Measurements from ENCODE around the gene TMEM117.

TMEM117 gene

DNA sequence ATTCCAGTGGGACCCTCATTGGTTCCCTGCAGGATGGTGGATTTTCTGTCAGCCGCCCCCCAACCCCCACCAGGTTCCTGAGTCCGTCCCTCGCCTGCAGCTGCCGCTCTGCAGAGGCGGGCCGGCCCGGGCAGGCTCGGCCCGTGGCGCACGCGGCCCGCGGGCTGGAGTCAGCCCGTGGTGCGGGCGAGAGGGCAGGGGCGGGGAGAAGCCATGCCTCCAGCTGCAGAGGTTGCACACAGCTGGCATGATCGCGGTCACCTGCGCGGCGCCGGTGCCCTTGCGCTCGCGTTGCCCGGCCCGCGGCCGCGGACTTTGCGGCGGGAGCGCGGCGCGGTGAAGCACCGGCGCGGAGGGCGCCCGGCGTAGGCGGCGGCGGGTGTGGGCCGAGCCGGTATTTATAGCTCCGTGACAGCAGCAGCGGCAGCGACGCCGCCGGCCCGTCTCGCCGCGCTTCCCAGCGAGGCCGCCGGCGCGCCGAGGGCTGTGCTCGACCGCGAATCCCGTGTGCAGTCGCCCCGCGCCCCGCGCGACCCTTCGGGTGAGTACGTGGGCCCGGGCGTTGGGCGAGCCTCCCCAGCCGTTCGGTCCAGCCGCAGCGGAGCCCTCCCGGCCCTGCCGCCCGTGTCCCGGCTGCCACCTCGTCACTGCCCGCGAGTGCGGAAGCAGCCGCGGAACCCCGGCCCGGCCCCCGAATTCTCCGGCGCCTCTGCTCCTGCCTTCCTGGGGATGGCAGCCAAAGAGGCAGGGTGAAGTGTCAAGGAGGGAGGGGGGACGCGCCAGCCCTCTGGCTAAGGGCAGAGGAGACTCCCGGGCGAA is at the start of gene TMEM117:
Gene TMEM117, plus strand, starts transcription at position 426 of the 819 bp plus-strand sequence.
- peak; percentile 79 for DNase-seq (ENCODE audit: low spot score)

DNA sequence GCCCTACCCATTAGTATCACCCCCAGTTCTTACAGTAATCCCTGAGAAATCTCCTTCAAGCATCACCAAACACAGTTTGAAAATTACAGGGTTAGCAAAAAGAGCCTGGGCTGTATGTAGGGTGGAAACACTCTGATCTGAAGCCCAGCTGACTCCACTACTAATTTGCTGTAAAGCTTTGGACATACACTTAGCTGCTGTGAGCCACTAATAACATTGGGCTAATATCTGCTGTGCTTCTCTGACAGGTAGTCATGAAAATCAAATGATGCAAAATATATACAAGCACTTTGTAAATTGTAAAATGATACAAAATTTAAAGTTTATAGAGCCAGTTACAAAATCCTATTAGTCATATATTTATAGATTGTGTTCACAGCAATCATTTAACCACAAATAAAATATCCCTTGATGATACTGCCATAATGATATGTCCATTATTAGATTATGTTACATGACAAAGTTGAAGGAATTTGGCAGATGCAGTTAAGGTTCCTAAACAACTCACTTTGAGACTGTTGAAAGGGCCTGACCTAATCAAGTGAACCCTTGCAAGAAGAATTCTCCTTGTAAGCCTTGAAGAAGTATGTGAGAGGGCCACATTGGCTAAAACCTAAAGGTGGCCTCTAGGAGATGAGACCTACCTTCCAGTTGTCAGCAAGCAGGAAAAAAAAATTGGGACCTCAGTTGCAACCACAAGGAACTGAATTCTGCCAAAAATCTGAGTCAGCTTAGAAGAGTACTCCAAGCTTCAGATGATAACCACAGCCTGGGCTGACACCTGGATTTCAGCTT is 48.8 kb upstream of the TMEM117 start:
- no peak for DNase-seq (ENCODE audit: low spot score)

DNA sequence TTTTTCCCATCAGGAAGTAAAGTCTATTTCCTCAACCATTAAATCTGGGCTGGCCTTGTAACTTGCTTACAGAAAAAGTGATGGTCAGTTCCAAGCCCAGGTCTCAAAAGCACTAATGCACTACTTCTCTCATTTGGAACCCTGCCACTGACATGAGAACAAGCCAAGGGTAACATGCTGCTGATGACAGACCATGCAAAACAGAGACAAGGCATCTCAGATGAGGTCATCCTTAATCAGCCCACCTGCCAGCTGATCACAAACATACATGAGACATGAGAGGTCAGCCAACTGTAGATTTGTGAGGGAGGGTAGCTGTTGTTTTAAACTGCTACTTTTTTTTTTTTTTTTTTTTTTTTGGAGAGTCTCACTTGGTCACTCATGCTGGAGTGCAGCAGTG is 45.9 kb upstream of the TMEM117 start:
- DNase-seq (ENCODE audit: low spot score): no peak

DNA sequence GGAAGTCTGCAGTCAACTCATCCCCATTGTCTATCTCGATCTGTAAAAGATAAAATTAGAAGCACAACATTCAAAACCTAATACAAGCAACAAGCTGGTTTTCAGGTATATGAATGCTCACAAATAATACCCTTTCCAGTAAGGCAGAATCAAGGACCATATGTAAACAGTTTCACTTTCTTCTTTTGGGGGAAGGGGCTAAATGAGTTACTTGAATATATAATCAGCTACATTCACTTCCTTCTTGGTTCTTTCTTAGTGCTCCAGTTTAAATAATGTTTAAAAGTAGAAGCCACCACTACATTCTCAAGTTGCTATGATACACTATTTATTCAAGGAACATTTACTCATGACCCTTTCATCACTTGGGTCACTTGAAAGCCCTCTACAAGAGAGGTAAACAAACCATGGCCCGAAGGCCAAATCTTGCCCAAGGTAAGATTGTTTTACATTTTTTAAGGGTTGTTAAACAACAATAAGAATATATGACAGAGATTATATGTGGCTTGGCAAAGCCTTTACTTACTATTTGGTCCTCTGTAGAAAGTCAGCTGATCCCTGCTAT is 40.1 kb upstream of the TMEM117 start:
- no peak for DNase-seq (ENCODE audit: low spot score)

DNA sequence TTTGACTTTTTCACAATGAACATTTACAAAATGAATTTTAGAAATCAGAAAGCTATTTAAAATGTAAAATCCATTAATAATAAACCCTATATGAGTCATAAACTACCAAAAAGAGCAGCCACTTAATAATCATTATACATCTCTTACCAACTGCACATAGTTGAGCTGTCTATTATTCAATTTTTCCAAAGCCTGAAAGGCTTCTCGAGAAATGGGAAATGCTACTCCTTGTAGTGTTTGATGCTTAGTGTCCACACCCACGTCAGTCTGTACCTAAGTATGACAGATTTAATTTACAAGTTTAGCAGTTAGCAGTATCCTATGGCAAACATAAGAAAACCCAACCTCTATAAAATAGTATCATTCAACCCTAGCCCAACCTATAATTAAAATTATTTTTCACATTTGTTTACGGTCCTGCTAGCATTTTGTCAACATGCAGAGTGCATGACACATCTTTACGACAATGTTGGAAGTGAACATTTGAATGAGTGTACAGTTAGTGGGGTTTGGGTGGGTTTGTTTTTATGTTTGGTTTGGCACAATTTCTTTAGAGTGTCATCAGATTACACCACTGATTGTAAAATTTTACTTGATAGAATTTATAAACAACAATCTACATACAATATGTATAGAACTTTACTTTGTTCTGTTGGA is 38.2 kb upstream of the TMEM117 start:
- no peak for DNase-seq (ENCODE audit: low spot score)

DNA sequence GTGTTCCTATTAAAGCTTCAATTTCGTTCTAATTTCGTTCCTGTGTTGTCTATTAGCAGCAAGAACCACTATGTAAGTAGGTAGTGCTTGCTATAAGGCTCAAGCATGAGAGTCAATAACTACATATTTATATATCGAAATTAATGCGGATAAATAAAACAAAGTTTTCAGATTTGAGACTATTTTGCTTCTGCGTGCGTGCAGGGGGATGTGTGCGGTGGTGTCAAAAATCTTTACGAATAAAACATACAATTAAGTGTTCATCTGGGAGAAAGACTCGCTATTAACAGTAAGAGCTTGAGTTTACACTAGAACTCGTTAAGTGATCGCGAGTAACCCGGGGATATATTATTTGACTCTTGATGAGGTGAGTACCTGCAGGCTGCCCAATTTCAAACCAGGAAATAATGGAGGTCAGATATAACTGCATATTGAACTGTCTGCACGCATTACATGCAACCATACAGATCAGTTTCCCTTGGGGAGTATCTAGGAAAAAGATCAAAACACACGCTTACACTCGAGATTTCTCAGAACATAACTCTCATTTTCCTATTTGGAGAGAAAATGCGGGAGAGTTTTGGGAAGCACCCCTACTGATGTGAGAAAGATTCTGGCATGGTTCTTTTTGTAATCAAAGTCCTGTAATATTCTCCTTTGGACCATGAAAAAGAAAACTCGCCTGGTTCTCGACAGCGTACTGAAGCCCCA is 30.6 kb upstream of the TMEM117 start:
- DNase-seq (ENCODE audit: low spot score): no peak

DNA sequence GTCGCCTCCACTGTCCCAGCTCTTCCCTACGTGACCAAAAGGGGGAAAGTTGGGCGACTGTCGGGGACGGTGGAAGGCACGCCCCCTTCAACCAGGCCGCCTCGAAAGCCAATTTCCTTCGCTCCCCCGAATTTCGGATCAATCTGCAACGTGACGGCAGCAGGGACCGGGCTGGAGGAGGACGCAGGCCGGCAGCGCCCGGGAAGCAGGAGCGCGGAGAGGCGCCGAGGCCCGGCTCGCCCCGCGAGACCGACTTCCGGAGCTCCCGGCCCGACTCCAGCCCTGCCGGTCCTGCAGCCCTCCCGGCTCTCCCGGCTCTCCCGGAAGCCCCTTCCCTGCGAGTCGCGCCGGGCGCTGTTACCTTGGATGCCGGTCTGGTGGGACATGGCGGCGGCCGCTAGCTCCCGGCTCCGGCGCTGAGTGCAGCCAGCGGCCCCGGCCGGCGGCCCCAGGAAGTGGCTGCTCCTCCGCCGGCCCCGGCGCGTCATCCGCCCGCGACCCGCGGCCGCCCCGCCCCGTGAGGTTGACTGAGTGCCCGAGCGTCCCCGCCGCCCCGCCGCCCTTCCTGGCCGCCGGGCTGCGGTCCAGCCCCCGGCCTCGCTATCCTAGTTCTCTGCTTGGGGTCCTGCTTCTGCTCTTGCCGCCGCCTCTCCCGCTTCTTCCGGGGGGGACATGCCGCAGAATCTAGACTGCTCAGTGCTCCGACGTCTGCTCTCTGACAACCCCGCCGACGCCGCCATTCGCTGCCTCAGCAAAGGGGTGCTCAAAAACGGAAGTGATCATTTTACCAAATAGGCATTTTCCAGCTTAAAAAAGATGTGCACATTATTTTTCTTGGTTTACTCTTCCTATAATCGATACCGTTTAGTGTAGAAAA is 29.8 kb upstream of the TMEM117 start, which contains the start of gene TWF1:
Gene TWF1, minus strand, starts transcription at position 458 of the 877 bp plus-strand sequence. Its CDS starts 72 bp downstream, at position 386.
- peak; percentile 96 for DNase-seq (ENCODE audit: low spot score)

DNA sequence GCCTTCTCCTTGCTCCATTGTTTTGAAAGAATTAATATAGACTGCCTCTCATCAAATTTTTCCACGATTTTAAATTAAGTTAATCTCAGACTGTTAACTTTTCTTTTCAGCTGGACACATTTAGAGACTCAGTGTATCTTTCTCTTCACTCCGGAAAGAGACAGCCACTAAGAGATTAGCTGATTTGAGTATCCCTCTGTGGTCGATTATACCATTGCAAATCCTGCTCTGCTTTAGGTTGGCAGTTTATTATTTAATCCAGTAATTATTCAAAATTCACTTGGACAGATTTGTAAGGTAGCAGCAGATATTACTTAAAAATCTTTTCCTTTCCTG is 29.2 kb upstream of the TMEM117 start:
- DNase-seq (ENCODE audit: low spot score): no peak

DNA sequence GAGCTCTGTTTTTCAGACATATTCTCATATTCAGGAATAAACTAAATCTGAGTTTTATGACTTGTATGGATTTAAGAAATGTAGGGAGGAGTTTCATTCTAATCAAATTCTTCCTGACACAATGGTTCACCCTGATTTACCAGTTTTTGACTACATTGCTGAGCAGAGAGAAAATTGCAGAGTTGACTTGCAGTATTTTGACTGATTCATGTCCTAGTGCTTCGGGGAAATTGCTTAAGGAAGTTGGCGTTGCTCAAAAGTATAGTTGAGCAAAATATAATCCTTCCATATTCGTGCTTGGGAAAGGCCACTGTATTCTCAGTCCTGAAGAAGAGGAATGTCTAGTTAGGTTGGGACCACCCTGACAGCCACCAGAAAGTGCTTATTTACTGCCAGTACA is 28.5 kb upstream of the TMEM117 start:
- DNase-seq (ENCODE audit: low spot score): no peak

DNA sequence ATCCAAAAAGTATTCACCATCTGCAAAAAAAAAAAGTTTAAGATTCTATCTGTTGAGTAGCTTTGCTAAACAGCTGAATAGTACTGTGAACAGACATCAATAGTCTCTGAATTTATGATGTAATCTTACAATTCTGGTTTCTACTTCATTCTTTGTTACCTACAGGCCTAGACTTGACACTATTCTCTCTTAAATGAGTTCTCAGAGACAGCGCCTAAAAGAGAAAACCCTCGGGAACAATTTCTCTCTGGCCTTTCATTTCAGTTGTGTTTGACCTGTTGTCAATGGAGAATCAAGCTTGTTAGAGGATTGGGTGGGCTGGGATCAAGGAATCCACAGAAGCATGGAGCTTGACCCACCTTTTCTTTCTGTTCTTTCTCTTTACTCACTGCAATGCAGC is 23.8 kb upstream of the TMEM117 start:
- no peak for DNase-seq (ENCODE audit: low spot score)

DNA sequence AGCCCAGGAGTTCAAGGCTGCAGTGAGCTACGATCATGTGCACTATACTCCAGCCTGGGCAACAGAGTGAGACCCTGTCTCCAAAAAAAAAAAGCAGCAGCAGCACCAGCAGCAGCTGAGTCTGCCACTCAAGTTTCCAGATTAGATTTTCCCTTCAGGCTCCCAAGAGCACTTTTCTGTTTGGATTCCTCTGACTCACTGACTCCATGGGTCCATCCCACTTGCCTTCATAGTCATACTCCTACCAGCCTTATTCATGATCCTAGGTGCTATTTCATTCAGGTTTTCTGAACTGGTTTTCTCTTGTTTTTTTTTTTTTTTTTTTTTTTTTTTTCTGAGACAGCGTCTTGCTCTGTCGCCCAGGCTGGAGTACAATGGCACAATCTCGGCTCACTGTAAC is 23.0 kb upstream of the TMEM117 start:
- no peak for DNase-seq (ENCODE audit: low spot score)

DNA sequence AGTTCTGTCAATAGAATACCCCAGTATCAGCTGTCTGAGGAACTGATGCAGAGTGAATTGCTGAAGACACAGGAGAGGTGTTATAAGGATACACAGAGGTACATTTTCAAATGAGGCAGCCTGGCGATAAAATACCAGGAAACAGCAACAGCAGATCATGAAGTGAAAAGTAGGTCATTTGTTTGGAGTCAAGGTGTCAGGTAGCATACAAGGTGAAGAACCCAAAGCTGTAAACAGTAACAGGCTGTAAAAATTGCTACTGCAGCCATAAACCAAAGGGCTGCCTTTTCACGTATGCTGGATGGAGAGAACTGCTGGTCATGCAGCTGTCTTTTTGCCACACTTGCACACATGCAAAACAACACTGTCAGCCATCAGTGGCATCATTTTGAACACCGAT is 20.5 kb upstream of the TMEM117 start:
- no peak for DNase-seq (ENCODE audit: low spot score)

DNA sequence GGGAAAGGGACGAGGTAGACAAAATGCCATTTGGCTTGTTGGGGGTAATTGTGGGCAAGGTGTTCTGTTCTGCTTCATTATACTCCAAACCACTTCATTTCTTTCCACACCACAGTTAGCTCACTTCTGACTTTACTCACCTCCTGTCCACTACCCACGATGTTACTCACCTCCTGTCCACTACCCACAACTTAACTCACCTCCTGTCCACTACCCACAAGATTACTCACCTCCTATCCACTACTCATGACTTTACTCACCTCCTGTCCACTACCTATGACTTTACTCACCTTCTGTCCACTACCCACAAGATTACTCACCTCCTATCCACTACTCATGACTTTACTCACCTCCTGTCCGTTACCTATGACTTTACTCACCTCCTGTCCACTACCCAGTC is 19.7 kb upstream of the TMEM117 start:
- DNase-seq (ENCODE audit: low spot score): no peak

DNA sequence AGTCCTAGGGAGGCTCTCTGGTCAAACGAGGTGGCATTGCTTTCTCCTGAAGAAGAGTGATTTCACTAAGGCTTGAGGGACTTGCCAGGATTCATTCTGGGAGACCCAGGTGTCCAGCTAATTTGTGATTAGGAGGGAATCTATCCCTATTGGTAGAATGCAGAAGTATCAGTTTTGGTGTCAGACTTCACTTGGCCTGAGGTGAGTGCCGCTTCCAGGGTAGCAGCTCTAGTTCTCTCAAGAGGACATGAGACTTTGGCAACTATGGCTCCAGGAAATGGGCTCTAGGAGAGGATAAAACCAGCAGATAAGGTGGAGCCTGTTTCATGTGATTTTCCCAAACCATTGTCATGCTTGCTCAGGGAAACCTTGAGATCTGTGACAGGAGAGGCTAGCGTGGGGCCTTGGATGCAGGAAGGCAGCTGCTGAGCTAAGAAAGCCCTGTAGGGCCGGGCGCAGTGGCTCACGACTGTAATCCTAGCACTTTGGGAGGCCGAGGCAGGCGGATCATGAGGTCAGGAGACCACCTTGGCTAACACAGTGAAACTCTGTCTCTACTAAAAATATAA is 11.6 kb upstream of the TMEM117 start:
- no peak for DNase-seq (ENCODE audit: low spot score)

DNA sequence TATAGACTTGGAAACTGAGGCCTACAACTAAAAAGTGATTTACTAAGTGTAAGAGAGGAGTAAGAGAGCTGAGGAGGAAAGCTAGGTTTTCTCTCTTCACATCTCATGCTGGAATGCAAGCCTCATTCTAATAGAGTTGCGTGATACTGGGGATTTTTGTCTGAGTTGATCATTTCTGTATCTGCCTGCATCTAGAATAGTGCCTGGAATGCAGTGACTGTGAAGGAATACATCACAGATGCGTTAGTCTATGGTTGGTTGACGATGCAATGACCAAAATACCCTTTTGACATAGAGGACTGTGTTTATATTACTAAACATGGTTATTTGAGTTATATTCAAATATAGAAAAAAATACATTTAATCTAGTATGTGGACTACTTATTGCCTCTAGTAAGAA is 9.2 kb upstream of the TMEM117 start:
- DNase-seq (ENCODE audit: low spot score): no peak

DNA sequence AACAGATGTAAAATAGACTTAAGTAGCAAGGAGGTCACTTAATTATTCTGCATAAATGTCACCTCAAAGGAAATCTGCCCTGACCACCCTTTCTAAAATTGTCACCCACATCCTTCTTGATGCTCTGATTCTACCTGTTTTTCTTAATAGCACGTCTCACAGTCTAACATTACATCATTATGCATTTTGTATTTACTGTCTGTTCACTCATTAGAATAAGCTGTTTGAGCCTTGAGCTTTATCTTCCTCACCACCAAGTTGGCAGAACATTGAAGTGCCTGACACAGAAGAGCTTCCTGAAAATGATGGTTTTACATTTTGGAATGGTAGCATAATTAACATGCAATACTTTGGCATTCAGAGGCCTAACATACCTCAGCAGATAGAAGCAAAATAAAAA is 8.8 kb upstream of the TMEM117 start:
- no peak for DNase-seq (ENCODE audit: low spot score)

DNA sequence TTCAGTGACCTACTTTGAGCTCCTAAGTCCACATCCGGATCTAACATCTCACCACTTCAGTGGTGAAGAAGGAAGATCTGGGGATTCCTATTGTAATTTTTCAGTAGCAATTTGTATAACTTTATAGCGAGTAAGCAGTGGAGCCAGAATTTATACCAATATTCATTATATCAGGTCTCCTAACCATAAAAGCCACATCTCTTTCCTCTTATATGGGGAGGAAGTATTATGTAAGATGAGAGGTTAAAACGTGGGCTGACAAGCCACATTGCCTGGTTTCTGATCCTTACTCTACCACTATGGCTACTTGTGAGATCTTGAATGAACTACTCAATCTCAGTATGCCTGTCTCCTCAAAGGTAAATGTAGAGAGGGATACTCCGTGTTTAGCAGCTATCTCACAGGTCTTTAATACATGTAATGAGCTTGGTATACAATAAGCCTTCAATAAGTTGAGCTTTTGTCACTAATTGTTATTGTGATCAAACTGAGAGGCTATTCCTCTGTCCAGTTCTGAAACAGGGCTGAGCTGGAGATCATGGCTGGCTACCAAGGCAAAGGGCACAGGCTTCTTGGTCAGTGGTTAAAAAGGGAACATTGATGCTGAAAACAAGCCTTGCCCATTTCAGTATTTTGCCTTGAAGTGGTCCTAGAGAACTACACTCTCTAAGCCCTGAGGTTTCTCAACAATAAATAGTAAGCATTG is 3.3 kb upstream of the TMEM117 start:
- no peak for DNase-seq (ENCODE audit: low spot score)

DNA sequence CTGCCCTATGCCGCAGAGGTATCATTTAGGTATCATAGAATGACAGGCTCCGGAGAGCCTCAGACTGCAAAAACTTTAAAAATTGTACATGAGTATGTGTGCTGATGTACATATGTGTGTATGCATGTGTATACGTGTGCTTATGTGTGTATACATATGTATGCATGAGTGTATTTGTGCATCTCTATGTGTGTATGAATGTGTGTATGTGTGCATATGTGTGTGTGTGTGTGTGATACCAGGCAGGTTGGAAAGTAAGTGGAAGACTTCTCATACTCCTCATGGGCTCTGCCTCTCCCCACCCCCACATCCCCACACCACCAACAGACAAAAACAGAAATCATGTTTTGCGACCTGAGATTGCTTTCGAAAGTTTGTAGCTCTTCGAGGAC is 621 bp upstream of the TMEM117 start:
- DNase-seq (ENCODE audit: low spot score): no peak

DNA sequence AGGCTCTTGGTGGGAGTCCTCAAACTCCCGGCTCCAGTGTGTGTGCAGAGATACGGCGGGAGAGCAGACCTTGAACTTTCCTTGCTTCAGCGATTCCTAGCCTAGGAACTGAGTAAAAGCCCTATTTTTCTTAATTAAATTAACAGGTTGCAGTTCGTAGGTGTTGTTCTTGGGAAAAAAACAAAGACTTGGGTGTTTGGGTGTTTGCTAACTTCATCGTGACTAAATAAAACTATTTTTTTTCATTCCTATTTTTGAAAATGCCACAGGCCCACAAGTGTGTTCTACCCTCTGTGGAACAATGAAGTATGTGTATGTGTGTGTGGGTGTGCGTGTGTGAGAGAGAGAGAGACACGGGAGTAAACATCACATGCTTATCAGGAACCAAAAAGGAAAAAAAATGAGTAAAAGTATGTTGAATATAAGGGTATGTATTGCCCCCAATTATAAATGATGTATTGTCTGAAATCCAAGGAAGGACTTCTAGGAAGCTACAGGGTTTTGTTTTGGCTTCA is 651 bp downstream of the TMEM117 start:
- DNase-seq (ENCODE audit: low spot score): no peak

DNA sequence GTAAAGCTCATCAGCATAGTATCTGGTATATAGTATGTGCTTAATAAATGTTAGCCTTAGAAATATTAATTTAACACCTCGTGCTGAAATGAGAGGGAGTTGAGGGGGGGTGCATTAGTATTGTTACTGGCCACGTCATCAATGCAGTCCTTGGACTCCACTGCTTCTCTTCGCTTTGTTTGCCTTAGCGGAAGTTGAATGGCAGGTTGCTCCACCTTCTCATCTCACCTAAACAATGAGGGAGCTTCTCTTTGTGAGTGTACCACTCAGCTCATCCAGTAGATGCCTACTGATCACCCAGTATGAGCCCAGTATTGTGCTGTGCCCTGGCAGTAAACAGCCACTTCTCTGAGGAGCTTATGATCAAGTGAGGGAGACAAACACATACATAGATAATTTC is 4.5 kb downstream of the TMEM117 start:
- no peak for DNase-seq (ENCODE audit: low spot score)
